Measurements from ENCODE around the gene SHB.

The SHB gene

DNA sequence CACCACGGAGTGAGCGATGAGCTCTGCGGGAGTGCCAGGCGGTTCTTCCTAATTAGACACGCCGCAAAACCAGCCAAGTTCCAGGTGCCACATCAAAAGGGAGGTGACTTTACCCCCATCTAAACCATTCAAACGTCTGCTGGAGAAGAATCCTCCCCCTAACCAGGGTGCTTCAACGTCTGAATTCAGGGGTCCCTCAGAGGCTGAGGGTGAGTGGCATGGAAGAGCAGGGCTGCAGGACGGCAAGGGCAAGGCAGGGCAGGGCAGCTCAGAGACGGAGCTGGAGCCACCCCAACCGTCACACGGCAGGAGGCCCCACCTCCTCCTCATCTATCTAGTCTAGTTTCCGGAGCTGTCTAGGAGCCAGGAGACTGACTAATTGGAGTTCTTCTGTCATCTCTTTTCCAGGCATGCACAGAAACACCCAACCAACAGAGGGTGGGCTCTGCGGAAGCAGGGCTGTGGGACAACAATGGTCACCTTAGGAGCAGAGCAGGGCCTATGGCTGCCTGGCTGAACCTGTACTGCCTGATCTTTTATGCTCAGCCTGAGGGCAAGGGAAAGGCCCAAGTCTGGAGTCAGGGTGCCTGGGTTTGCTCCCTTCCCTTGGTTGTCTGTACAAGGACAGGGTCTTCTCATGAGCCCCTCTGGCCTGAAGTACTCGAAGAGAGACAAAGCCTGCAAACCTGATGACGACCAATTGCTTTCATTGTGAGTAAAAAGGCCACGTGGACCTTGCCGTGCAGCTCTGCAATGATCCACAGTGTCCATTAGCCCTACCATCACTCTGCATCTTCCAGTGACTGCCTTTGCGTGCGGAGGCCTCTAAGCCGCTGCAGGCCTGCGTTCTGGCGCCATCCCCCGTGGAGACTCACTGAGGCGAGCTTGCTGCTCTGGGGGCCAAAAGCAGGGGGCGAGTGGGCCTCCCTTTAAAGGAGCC, 84.1 kb downstream of the SHB start:
- no peak for DNase-seq

DNA sequence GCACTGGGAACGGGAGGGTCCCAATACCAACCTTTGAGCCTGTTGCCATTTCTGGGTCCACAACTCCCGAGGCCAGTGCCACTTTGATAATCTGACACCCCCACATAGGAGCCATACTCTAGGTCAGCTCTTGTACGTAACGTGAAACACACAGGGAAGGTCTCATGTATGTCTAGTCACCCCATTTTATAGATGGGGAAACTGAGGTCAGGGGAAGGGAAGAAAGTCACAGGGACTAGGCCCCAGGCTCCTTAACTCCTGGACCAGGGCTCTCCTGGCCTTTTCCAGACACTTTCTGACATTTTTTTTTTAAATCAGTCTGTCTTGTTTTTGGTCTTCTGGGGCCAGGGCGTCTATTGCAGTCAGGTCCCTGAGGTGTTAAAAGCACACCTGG, 84.8 kb downstream of the SHB start:
- DNase-seq, result no peak

DNA sequence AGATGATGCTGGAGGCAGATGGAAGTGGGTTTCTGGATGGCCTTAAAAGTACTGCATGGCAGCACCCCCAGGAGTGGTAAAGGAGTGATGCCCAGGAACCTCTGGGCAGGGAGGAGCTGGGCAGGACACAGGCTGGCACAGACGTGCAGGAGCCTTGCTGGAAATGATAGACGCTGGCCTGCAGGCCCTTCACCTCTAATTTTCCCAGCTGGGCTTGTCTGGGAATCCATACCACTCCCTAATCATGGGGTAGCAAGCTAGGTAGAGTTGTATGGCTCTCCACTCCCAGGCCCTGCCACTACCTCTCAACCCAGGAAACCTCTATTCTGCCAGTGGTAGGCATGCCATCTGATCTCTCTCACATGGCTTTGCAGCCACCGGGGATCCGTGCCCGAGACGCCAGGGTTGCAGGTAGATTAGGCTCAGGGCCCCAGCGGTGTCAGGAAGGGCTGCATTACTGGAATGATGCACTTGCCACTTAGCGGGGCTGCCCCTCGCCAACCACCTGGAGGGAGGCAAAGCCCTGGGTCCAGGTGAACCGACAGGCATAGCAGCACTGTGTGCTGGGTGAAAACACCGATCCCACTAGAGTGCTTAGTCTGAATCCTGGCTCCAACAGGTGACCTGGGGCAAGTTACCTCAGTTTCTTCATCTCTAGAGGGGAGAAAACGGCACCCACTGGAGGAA, 85.5 kb downstream of the SHB start:
- DNase-seq, result no peak

DNA sequence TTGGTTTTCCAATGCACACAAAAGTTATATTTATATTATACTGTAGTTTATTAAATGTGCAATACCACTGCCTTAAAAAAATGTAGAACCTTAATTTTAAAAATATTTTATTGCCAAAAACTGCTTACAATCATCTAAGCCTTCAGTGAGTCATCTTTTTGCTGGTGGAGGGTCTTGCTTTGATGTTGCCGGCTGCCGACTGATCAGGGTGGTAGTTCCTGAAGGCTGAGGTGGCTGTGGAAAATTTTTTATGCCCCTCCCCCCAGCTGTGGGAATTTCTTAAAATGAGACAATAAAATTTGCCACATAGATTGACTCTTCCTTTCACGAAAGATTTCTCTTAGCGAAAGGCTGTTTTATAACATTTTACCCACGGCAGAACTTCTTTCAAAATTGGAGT, 89.2 kb downstream of the SHB start:
- DNase-seq, result no peak

DNA sequence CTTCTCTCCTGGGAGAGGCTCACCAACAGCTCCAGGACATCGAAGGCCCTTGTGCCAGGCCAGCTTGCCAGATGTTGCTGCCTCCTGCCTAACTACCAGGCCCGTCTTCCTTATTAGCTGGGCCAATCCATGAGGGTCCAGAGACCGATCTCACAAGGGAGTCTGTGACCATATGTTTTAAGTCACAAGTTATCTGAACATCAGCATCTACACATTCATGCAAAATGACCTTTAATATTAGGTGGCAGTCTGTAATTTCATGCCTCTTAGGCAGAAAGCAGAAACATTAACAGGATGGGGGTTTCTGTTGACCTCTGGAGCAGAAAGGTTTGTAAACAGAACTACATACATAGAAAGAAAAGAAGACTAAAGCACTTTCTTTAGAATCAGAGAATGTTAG, 90.0 kb downstream of the SHB start:
- no peak for DNase-seq

DNA sequence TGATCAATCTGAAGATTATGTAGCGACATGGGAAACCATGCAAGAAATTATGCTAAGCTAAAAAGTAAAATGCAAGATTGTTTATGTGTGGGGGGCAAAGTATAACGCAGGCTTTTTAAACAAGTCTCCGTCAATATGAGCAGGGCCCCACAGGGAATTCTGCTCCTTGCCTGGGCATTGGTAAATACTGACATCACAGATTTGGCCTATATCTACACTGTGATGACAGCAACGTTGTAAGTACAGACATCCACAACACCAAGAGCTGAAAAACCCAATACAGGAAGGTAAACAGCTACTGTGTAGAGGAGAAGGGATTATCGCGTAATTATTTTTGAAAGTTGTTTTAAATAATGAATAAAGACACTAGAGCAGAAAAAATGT, 90.6 kb downstream of the SHB start:
- DNase-seq, result no peak

DNA sequence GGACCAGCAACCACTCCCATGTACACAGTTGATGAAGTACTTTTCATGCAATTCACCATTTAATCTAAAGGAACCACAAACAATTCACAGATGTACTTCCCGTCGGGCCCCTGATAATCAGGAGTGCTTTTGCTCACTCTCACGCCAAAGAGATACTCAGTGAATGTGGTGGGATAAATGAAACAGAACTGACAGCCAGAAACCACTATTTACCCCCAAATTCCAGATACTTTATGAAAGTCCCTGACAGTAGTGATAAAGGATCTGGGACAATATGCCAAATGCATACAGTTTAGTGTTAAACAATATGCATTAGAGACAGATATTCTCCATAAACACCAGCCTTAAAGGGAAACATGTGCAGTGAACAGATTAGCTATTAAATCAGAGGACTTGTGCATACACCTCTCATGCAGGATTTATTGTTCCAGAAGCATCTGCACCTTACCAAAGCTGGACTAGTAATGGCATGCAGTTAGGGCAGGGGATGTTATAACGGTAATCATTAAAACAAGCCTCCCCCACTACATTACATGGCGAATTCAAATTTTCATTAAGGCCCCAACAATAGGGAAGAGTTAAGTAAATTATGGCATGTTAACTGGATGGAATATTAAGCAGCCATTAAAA, 91.1 kb downstream of the SHB start:
- DNase-seq, result no peak

DNA sequence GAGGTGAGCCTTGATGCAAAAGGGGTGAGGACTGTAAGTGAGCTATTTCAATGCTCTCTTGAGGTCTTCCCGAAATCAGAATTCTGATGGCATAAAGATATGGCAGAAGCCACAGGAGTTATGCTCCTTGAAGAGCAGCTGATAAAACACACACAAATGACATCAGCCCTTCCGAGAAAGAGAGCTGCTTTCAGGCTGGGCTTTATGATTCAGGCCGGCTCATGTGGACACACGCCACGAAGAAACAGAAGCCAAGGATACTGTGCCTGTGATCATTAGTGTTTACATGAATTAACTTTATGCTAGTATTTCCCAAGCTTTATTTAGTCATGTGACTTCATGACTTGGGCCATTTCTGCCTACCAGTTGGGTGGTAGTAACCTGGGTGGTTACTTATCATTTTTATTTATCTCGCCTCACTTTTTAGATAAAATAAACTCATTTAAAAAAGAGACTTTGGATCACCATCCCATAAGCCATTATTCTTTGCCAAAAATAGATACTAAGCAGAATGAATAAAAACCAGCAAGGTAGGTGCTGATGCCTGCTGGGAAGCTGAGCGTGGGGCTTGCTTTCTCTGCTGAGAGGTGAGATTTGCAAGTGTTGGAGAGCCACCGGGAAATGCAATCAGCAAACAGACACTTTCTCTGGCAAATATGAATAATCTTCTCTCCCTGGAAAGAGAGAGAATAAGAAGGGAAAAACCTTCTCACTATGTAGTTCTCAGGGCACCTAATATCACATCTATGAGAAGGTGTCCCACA, 92.1 kb downstream of the SHB start:
- DNase-seq, result no peak

DNA sequence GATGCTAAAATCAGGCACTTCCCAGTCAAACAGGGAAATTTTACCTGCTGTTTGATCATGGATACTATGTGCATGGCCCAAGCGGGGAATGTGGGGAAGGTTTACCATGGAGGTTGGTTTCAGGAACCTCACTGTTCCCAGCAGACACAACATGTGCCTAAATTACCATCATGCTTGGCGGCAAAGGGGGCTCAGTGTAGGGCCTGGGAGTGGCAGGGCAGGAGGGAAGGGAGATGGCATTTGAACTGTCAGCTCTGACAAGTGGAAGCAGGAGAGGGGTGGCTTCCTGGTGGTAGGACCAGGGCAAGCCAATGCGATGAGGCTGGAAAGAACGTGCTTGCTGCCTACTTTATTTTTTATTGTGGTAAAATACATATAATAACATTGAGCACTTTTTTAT, 93.4 kb downstream of the SHB start:
- no peak for DNase-seq

DNA sequence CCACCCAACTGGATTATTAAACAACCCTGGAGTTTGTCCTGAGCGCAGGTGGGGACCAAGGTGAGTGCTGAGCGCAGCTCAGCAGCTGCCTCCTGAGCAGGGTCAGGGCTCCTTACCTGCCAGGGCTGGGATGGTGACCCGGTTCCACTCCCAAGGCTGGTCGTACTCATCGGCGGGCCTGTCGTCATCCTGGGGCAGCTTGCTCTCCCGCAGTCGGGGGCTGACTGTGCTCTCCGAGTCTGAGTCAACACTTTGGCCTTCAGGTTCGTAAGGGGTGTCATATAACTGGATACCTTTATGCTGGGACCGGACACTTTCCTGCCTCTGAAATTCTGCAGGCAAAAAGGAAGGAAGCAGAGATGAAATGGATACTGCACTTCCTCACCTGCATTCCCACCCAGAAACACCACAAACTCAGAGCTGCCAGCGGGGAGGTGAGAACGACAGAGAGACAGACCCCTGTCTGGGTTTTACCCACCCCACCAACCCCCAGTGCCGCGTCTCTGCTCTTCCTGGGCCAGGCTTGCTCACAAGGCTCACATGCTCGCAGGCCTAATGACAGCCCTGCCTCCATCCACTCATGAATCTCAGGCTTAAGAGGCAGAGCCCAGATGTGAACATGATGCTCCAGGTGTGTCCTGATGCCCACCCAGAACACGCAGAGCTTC, 94.4 kb downstream of the SHB start:
- DNase-seq, result no peak

DNA sequence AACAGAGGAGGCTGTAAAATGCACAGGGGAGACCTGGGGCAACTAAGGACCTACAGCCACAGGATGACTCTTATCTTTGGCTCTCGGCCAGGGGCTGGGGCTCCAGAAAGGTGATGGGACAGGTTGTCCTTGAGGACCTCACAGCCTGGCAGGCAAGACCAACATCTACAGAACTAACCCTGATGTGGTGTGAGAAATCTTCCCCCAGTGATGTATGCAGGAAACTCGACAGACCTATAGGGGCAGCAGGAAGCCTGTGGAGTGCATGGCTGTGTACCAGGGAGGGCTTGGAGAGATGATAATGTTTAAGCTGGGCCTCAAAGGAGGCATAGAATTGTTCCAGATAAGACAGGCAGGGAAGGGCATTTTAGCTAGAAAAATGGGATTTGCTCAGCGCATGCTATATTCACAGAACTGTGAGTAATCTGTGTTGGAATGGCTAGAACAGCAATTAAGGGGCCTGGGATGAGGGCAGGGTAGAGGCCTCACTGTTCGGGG, 96.6 kb downstream of the SHB start:
- no peak for DNase-seq

DNA sequence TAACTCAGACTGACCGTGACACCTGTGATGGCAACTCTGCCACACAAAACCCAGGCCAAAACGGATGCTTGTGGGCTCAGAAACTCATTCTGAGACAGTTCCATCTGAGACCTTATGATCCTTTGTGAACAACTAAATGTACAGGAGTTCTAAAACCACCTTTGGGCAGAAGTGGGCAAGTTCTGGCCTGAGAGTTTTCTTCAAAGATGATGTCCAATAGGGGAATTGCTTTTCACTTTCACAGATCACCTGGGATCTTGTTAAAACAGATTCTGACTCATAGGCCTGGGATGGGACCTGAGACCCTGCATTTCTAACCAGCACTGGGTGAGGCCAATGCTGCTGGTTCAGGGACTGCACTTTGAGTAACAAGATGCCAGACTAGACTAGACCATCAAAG, 97.3 kb downstream of the SHB start:
- no peak for DNase-seq

DNA sequence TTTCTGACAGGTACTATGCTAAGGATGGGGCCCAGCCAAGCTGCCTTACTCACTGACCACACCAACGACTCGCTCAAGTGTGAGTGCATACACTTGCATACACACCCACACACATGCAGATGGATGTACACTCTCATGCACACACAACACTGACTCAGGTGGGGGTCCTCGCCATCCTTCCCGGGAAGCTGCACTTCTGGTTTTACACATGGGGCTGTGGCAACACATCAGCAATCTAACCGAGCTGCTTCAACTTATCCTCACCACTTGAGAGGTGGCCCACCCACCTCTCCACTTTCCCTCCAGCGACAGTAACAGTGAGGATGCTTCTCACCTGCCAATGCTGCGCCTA, 97.9 kb downstream of the SHB start:
- no peak for DNase-seq

DNA sequence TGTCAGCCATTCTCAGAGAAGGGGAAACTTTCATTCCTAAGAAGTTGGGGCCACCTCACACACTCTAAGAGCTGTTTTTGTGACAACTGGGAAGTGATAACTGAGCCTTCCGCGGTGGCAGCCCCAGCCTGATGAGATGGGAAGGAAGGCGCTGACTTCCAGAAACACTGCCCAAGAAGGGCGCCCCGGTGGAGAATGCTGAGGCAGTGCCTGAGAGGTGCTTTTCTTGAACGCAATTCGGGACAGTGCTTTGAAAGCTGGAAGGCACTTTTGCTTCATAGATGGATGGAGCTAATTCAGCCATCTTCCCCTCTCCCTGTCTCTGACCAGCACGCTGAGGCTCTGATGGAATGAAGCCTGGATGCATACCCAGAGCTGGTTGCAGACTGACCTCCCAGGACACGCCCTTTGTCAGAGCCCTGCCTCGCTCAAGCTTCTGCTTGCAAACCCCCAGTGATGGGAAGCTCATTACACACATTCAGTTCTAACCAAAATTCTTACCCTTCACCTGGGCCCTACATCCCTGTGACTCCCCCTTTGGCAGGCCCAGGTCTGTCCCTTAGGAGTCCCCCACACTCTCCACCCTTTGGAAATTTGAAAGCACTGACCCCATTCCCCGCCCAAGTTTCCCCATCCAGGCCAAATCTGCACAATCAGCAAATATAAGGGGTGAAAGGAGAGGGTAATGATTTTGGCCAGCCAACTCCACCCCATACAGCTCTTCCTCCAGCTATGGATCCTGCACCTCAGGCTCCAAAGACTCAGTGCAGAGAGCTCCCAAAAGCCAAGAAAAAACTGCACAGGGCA, 98.5 kb downstream of the SHB start:
- no peak for DNase-seq

DNA sequence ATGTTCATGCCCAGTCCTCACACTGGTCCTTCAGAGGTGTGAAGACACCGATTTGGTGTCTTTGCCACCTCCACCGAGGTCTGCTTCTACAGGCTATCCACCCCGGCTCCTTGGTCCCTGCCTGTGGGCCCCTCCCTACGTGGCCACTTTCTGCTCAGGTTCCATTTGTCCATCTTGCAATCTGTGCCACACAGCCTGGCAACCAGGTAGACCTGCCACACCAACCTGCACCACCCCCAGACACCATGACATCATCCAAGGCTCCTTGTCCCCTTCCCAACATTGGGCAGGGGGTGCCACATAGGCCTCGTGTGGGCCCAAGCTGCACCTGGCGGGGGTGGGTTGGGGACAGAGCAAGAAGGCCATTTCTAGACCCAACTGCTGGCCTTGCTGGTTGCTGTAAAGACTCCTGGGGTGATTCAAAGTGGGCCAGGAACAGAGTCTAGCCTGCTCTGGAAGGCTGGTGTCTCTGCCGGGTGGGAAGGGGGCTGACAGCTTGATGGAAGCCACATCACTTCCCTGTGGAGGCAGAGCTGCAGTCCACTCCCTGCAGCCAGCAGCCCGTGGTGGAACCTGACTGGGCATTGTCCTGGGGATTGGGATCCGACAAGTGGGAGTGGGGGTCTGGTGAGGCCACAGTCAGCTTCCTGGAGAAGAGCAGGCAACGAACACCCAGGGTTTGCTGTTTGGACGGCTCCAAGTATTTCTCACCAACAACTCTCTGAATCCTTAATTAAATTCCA, 99.3 kb downstream of the SHB start:
- DNase-seq, result no peak

DNA sequence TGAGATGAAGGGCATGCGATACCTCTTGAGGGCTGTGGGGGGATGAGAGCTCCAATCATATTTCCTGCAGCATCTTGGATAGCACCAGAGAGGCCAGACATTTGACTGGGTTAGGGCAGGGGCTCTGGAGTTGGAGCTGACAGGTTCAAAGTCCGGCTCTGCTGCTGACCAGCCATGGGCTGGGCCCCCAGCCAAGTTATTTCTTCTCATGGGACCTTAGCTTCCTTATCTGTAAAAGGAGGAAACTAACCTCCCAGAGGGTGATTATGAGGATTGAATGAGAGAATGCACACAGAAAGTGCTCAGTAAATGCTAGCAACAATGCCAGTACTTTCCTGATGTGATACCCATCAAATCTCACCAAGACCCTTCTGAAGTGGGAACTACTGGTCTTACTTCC, 99.9 kb downstream of the SHB start:
- DNase-seq, result no peak

DNA sequence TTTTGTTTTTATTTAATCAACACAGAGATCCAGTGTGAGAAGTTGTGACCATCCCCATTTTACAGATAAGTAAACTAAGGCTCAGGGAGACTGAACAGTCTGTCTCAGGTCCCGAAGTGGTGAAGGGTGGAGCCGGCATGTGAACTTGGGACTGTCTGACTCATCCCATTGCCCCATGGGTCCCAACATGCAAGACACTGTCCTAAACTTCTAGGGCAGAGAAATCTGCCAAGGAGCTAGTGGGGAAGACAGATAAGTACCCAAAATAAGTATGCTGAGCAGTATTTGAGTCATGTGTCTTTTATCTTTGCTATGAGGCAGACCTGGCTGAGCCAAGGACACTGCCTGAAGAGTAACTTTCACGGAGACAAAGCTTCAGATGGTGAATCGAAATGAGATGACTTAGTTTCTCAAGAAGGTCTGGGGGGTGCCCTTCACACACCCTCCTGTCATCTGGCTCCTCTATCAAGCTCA, 100.8 kb downstream of the SHB start:
- DNase-seq, result no peak

DNA sequence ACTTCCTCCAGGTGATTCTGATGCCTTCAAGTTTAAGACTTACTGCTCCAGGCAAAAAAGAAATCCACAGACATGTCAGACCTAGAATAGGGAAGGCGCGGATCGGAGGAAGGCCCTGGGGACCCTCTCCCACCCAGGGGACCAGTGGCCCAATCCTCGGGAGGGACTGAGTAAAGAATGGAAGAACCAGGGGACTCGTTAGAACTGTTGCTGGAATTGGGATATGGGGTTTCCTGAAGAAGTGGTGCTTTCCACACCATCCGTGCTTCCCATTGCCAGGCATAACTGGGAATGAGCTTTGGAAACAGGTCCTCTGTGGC, 101.3 kb downstream of the SHB start:
- no peak for DNase-seq

DNA sequence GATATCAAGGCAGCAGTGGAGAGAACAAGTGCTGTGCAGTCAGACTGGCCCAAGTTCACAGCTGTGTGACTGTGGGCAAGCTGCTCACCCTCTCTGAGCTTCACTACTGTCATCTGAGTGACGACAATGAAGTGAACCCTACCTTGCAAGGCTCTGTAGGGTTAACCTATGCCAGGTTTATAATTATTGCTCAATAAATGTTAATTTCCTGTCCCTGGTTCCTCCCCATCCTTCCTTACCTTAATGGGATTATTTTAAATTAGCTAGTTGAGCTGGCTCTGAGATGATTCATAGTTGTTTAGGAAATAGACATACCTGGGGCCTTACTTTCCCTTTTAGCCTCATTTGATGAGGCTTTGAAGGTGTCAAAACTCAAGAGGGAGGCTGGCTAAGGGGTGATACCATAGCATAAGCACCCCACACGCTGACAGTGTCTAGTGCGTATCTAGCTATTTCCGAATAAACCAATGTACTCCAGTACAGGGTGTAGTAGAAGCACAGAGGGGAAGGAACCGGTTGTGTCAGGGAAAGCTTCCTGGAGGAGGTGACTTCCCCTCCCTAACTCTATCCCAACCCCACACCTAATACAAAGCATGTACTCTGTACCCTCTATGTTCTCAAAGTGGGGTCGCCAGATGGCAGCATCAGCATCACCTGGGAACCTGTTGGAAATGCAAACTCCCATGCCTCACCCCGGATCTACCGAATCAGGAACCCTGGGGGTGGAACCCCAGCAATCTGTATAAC, 101.8 kb downstream of the SHB start:
- DNase-seq, result no peak

DNA sequence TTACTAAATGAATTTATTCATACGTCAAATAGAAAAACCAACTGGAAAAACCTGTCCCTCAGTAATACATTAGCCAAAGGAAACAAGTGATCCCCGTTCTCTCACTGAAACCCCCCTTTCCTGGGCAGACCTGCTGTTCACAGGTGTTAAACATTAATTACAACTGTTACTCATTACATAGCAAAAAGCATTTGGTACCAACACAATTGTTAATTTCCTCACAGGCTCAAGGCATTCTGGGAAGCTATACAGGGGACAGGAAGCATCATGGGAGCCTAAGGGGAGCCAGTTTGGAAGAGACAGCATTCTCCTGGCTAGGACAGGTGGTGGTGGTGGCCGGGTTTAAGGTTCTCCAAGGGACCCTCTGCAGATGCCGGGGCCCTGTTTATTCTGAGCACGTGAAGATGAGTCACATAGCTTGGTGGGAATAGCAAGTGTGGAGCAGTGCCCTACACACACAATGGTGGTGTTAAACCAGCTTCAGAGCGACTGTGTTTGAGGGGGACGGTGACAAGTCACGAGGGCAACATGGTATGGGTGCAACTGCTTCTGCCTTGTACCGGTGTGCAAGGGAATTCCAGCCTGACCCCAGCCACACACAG, 102.5 kb downstream of the SHB start:
- DNase-seq, result no peak
